Esophagus squamous epithelium (tissue), 4 donors: ENCODE measurements around the gene MAP2K3.
"Not testable (repeated sequence)": the region's sequence is repeated elsewhere in the genome, so short reads cannot be mapped to it uniquely, and the experiment has no call there.

Source experiments
- CTCF ChIP-seq, 6 experiments: fragments of 450-650 bp in 4 of 6; fragments of 200-600 bp in 2 of 6; sonication (generic) in 2 of 6; IDR thresholded peaks; one replicate each; pipeline ENCODE4 v1.5.1; 2016 to 2019; ENCODE audit warnings: antibody characterized with exemption in 6 of 6, mild to moderate bottlenecking in 4 of 6, moderate library complexity in 4 of 6
- POLR2A ChIP-seq, 4 donors: fragments of 450-650 bp; IDR thresholded peaks; one replicate each; pipeline ENCODE4 v1.6.1; 2017; ENCODE audit warnings: antibody characterized with exemption in 4 of 4, mild to moderate bottlenecking in 4 of 4, moderate library complexity in 3 of 4

DNA sequence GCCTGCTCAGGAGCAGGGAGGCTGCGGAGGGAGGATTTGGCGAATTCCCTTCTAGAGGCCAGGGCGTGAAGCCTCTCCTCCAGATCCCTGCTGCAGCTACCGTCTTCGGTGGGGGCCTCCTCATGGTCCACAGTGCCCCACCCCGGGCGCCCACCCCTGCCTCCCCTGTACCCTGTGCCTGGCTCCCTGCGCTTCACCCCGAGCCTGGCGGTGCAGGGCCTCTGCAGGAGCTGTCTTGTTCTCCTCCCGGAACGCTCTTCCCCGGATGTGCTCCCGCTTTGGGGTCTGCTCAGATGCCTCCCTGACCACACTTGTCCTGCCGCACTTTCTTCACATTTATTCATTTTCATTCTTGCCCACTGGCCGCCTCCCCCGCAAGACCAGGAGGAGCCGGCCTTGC lies 33.3 kb downstream of the MAP2K3 start:
- TF ChIP-seq CTCF, POLR2A (IDR thresholded peaks at IDR 0.05): not testable (repeated sequence)
